HG02970 (cell line): ENCODE results near the gene KPNA5.
"Not testable (repeated sequence)": the region's sequence is repeated elsewhere in the genome, so short reads cannot be mapped to it uniquely, and the experiment has no call there.

Experiments used
- ATAC-seq: cut with Tn5 transposase; IDR thresholded peaks from one replicate; pipeline ENCODE4 v1.9.1; 2021; ENCODE audit warnings: mild to moderate bottlenecking, moderate library complexity, moderate number of reproducible peaks; ENCODE audit not compliant: unreplicated experiment, low FRiP score

The KPNA5 gene

GRCh38 chr6:116680880-116681672 lies at the start of gene KPNA5:
Gene KPNA5, plus strand, starts transcription at chr6:116681211. Its CDS starts 124 bp downstream, at chr6:116681335.
- ATAC-seq, result peak; percentile 90

- no peak for ATAC-seq
Observed at GRCh38 chr6:116631379-116631990, 49.5 kb upstream of the KPNA5 start.

- ATAC-seq, result no peak
Observed at GRCh38 chr6:116633685-116634084, 47.3 kb upstream of the KPNA5 start.

- ATAC-seq, result no peak
Observed at GRCh38 chr6:116648156-116648555, 32.9 kb upstream of the KPNA5 start.

GRCh38 chr6:116649129-116649528 lies 31.9 kb upstream of the KPNA5 start:
- no peak for ATAC-seq

GRCh38 chr6:116651916-116652315 lies 29.1 kb upstream of the KPNA5 start:
- no peak for ATAC-seq

GRCh38 chr6:116661594-116661993 lies 19.4 kb upstream of the KPNA5 start:
- no peak for ATAC-seq

GRCh38 chr6:116662202-116662601 lies 18.8 kb upstream of the KPNA5 start:
- no peak for ATAC-seq

GRCh38 chr6:116663308-116663707 lies 17.7 kb upstream of the KPNA5 start:
- no peak for ATAC-seq

- ATAC-seq, result not testable (repeated sequence)
Observed at GRCh38 chr6:116664169-116664568, 16.8 kb upstream of the KPNA5 start.

- no peak for ATAC-seq
Observed at GRCh38 chr6:116665464-116665863, 15.5 kb upstream of the KPNA5 start.

- ATAC-seq, result no peak
Observed at GRCh38 chr6:116666869-116667268, 14.1 kb upstream of the KPNA5 start.

- no peak for ATAC-seq
Observed at GRCh38 chr6:116667623-116668022, 13.4 kb upstream of the KPNA5 start.

- ATAC-seq, result no peak
Observed at GRCh38 chr6:116672306-116672705, 8.7 kb upstream of the KPNA5 start.

- ATAC-seq, result no peak
Observed at GRCh38 chr6:116676021-116676420, 5.0 kb upstream of the KPNA5 start.

- no peak for ATAC-seq
Observed at GRCh38 chr6:116682334-116682712, 1.3 kb downstream of the KPNA5 start.

GRCh38 chr6:116685437-116685993 lies 4.5 kb downstream of the KPNA5 start:
- no peak for ATAC-seq

GRCh38 chr6:116686475-116687101 lies 5.6 kb downstream of the KPNA5 start:
- not testable (repeated sequence) for ATAC-seq

GRCh38 chr6:116691154-116691553 lies 10.1 kb downstream of the KPNA5 start:
- ATAC-seq, result no peak

- not testable (repeated sequence) for ATAC-seq
Observed at GRCh38 chr6:116692873-116693272, 11.9 kb downstream of the KPNA5 start.

- ATAC-seq, result not testable (repeated sequence)
Observed at GRCh38 chr6:116693275-116693674, 12.3 kb downstream of the KPNA5 start.
